Measurements from ENCODE around the gene ELAPOR1. TPM values are rescaled to one million over a fixed set of nuclear protein-coding genes. Genes with fewer than 3 reads are reported as not detected.

Gene ELAPOR1
- total RNA-seq, 1 experiment from 2014 or later: 0.75 TPM

DNA sequence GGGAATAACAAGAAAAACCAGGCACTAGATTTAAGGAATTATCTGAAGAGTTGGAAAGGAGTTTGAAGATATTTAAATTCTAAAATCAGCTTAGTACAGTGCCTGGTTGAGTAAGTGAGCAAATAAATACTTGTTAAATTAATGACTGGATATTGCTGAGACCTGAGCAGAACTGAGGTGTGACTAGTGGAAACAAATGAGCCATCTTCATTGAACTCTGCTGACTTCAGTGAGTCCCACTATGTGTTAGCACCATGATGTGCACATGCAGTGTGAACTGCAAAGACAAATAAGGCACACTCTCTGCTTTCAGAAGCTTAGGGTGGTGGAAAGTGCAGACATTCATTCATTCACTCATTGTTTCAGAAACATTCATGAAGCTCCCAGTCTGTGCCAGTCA is 48.7 kb downstream of the ELAPOR1 start:
- Histone ChIP-seq H3K9me3 (no peaks in the 10 kb centered on the region), H3K4me3 (ENCODE audit: low read depth, low read length) (no peak overlapping the region), H3K27me3 (replicated peaks; ENCODE audit: control insufficient read depth, insufficient read depth, low read length) (no peaks in the 10 kb centered on the region), H3K36me3 (ENCODE audit: control insufficient read depth, insufficient read depth, low read length) (no peaks in the 10 kb centered on the region), H3K4me1 (no peaks in the 10 kb centered on the region; the same call in 1 of the 2 replicates)
- CTCF ChIA-PET: no interaction called here
- Mint-ChIP-seq H3K36me3 (ENCODE audit: insufficient read depth, unreplicated experiment) (no peaks in the 10 kb centered on the region), H3K9me3 (ENCODE audit: unreplicated experiment) (no peaks in the 10 kb centered on the region), H3K4me3 (ENCODE audit: unreplicated experiment) (no peak overlapping the region), H3K4me1 (ENCODE audit: low read depth, unreplicated experiment) (peaks cover 7% of the 10 kb centered on the region), H3K27ac (ENCODE audit: unreplicated experiment) (no peak overlapping the region), H3K27me3 (ENCODE audit: insufficient read depth, unreplicated experiment) (no peaks in the 10 kb centered on the region)
- no TSS peak for BruUV-seq (replicated peaks)
- TF ChIP-seq, protein P1, sequence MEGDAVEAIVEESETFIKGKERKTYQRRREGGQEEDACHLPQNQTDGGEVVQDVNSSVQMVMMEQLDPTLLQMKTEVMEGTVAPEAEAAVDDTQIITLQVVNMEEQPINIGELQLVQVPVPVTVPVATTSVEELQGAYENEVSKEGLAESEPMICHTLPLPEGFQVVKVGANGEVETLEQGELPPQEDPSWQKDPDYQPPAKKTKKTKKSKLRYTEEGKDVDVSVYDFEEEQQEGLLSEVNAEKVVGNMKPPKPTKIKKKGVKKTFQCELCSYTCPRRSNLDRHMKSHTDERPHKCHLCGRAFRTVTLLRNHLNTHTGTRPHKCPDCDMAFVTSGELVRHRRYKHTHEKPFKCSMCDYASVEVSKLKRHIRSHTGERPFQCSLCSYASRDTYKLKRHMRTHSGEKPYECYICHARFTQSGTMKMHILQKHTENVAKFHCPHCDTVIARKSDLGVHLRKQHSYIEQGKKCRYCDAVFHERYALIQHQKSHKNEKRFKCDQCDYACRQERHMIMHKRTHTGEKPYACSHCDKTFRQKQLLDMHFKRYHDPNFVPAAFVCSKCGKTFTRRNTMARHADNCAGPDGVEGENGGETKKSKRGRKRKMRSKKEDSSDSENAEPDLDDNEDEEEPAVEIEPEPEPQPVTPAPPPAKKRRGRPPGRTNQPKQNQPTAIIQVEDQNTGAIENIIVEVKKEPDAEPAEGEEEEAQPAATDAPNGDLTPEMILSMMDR (IDR thresholded peaks at IDR 0.05; ENCODE audit: insufficient read depth in 1 of 2, low read depth in 1 of 2, low read length in 1 of 2, severe bottlenecking in 1 of 2, unreplicated experiment in 1 of 2): no peak
- no peak for DNase-seq
- intact Hi-C loops (cut with micrococcal nuclease; ENCODE audit: unreplicated experiment): no loop called here
- POLR2A ChIA-PET: no interaction called here

DNA sequence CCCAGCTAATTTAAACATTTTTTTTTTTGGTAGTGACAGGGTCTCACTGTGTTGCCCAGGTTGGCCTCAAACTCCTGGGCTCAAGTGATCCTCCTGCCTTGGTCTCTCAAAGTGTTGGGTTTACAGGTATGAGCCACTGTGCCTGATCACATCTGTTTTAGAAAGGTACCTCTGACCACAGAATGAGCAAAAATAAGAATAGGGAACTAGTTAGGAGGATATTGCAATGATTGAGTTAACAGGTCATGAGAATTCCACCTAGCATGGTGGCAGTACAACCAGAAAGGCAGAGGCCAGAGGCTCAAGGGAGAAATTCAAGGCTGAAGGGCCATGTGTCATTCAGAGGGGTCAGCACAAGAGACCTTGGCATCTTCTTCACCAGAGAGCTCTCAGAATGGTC is 49.6 kb downstream of the ELAPOR1 start:
- ChIA-PET POLR2A (no interaction called here), CTCF (no interaction called here)
- Histone ChIP-seq H3K4me1 (no peaks in the 10 kb centered on the region; the same call in 1 of the 2 replicates), H3K9me3 (no peaks in the 10 kb centered on the region), H3K36me3 (ENCODE audit: control insufficient read depth, insufficient read depth, low read length) (no peaks in the 10 kb centered on the region), H3K4me3 (ENCODE audit: low read depth, low read length) (no peak overlapping the region), H3K27me3 (replicated peaks; ENCODE audit: control insufficient read depth, insufficient read depth, low read length) (no peaks in the 10 kb centered on the region)
- Mint-ChIP-seq H3K9me3 (ENCODE audit: unreplicated experiment) (no peaks in the 10 kb centered on the region), H3K4me1 (ENCODE audit: low read depth, unreplicated experiment) (peaks cover 15% of the 10 kb centered on the region), H3K4me3 (ENCODE audit: unreplicated experiment) (no peak overlapping the region), H3K27me3 (ENCODE audit: insufficient read depth, unreplicated experiment) (no peaks in the 10 kb centered on the region), H3K36me3 (ENCODE audit: insufficient read depth, unreplicated experiment) (no peaks in the 10 kb centered on the region), H3K27ac (ENCODE audit: unreplicated experiment) (no peak overlapping the region)
- no peak for DNase-seq
- intact Hi-C loops (cut with micrococcal nuclease; ENCODE audit: unreplicated experiment): no loop called here
- BruUV-seq (replicated peaks): no TSS peak
- TF ChIP-seq, protein P1 (IDR thresholded peaks at IDR 0.05; ENCODE audit: insufficient read depth in 1 of 2, low read depth in 1 of 2, low read length in 1 of 2, severe bottlenecking in 1 of 2, unreplicated experiment in 1 of 2): no peak

Other genes with a start within 250 kb of the ELAPOR1 start
- 20.4 and 20.5 TPM in 2 replicates for gene GPSM2, start 237.1 kb upstream of the ELAPOR1 start, total RNA-seq (2022)
- 20.1 and 23.1 TPM in 2 replicates for gene CLCC1, start 150.6 kb upstream of the ELAPOR1 start, total RNA-seq (2022)
- 3.6 and 3.7 TPM in 2 replicates for gene WDR47, start 72.0 kb upstream of the ELAPOR1 start, total RNA-seq (2022)
- gene TAF13, start 38.1 kb upstream of the ELAPOR1 start, total RNA-seq (2022): 21.9 and 25.1 TPM in 2 replicates
- gene TMEM167B, start 23.4 kb upstream of the ELAPOR1 start, total RNA-seq (2022): 21.8 and 23.5 TPM in 2 replicates
- gene SARS1, start 99.8 kb downstream of the ELAPOR1 start, total RNA-seq (2022): 189 and 225 TPM in 2 replicates
- 7.0 and 8.3 TPM in 2 replicates for gene CELSR2, start 135.4 kb downstream of the ELAPOR1 start, total RNA-seq (2022)
- gene PSRC1, start 169.0 kb downstream of the ELAPOR1 start, total RNA-seq (2022): 23.9 and 24.9 TPM in 2 replicates
- gene MYBPHL, start 192.9 kb downstream of the ELAPOR1 start, total RNA-seq (2022): not detected in 2 replicates